Muscle layer of colon (tissue), 2 donors: ENCODE data around the gene RBM28.

ENCODE experiments used
- H3K27ac ChIP-seq: one replicate; pipeline ENCODE4 v1.7.0; 2013; ENCODE audit warnings: low read depth, mild to moderate bottlenecking, low read length, moderate library complexity
- H3K27me3 ChIP-seq, 2 donors: one replicate each; pipeline ENCODE4 v1.7.0; 2013; ENCODE audit warnings: low read length in 2 of 2, mild to moderate bottlenecking in 2 of 2; ENCODE audit not compliant: insufficient read depth in 2 of 2, control insufficient read depth in 1 of 2
- H3K36me3 ChIP-seq: one replicate; pipeline ENCODE4 v1.7.0; 2013; ENCODE audit warnings: mild to moderate bottlenecking, low read length; ENCODE audit not compliant: insufficient read depth
- H3K4me1 ChIP-seq: one replicate; pipeline ENCODE4 v1.7.0; 2013; ENCODE audit warnings: mild to moderate bottlenecking, low read length; ENCODE audit not compliant: insufficient read depth
- H3K4me3 ChIP-seq, 2 donors: one replicate each; pipeline ENCODE4 v1.7.0; 2013; ENCODE audit warnings: low read length in 2 of 2, low read depth in 1 of 2, mild to moderate bottlenecking in 1 of 2, moderate library complexity in 1 of 2
- H3K9ac ChIP-seq: one replicate; pipeline ENCODE4 v1.7.0; 2013; ENCODE audit warnings: low read length
- H3K9me3 ChIP-seq: one replicate; pipeline ENCODE4 v1.7.0; 2013; ENCODE audit warnings: mild to moderate bottlenecking, low read length
- donor health status: abdominal sarcoma.
- donor health status: Adenocarcinoma of cecum.

RBM28 gene

GRCh38 chr7:128366300-128366699 is 22.6 kb upstream of the RBM28 start:
- H3K27me3 ChIP-seq = peaks cover 0 to 6% of the 10 kb centered on the region in 2 donors
- H3K27ac ChIP-seq = no peak overlapping the region
- H3K4me1 ChIP-seq = peaks cover 5% of the 10 kb centered on the region
- H3K4me3 ChIP-seq = no peak overlapping the region
- H3K9me3 ChIP-seq = no peaks in the 10 kb centered on the region
- no peaks in the 10 kb centered on the region for H3K36me3 ChIP-seq
- no peak overlapping the region for H3K9ac ChIP-seq

- Histone ChIP-seq H3K36me3 (no peaks in the 10 kb centered on the region), H3K27me3 (peaks cover 0 to 6% of the 10 kb centered on the region in 2 donors), H3K4me1 (peaks cover 5% of the 10 kb centered on the region), H3K9me3 (no peaks in the 10 kb centered on the region), H3K9ac (no peak overlapping the region), H3K27ac (no peak overlapping the region), H3K4me3 (no peak overlapping the region)
Observed at GRCh38 chr7:128365432-128365831, 21.7 kb upstream of the RBM28 start.

GRCh38 chr7:128364166-128364870 is 20.6 kb upstream of the RBM28 start:
- peaks cover 0 to 6% of the 10 kb centered on the region in 2 donors for H3K27me3 ChIP-seq
- no peaks in the 10 kb centered on the region for H3K36me3 ChIP-seq
- no peak overlapping the region for H3K4me3 ChIP-seq
- no peaks in the 10 kb centered on the region for H3K9me3 ChIP-seq
- no peak overlapping the region for H3K9ac ChIP-seq
- H3K27ac ChIP-seq = no peak overlapping the region
- peaks cover 10% of the 10 kb centered on the region for H3K4me1 ChIP-seq

- H3K27me3 ChIP-seq = peaks cover 0 to 6% of the 10 kb centered on the region in 2 donors
- no peak overlapping the region for H3K4me3 ChIP-seq
- no peaks in the 10 kb centered on the region for H3K9me3 ChIP-seq
- H3K9ac ChIP-seq = no peak overlapping the region
- no peaks in the 10 kb centered on the region for H3K36me3 ChIP-seq
- H3K27ac ChIP-seq = no peak overlapping the region
- peaks cover 10% of the 10 kb centered on the region for H3K4me1 ChIP-seq
Observed at GRCh38 chr7:128363261-128363721, 19.6 kb upstream of the RBM28 start.

- peaks cover 0 to 6% of the 10 kb centered on the region in 2 donors for H3K27me3 ChIP-seq
- H3K36me3 ChIP-seq = no peaks in the 10 kb centered on the region
- H3K27ac ChIP-seq = no peak overlapping the region
- H3K4me3 ChIP-seq = no peak overlapping the region
- H3K4me1 ChIP-seq = peaks cover 10% of the 10 kb centered on the region
- H3K9ac ChIP-seq = no peak overlapping the region
- no peaks in the 10 kb centered on the region for H3K9me3 ChIP-seq
Observed at GRCh38 chr7:128362670-128363069, 19.0 kb upstream of the RBM28 start.

- Histone ChIP-seq H3K36me3 (no peaks in the 10 kb centered on the region), H3K27me3 (peaks cover 0 to 6% of the 10 kb centered on the region in 2 donors), H3K9me3 (no peaks in the 10 kb centered on the region), H3K4me3 (peak within 1 kb of the TSS; percentile 50 to 59), H3K9ac (no peak within 1 kb of the TSS), H3K4me1 (peaks cover 10% of the 10 kb centered on the region), H3K27ac (peak within 1 kb of the TSS; percentile 24)
Observed at GRCh38 chr7:128361411-128362379, 18.0 kb upstream of the RBM28 start, which contains the start of gene PRRT4. Gene PRRT4 (minus strand): TSS chr7:128361690.

- H3K9me3 ChIP-seq = no peaks in the 10 kb centered on the region
- no peaks in the 10 kb centered on the region for H3K36me3 ChIP-seq
- H3K9ac ChIP-seq = no peak overlapping the region
- H3K27ac ChIP-seq = no peak overlapping the region
- H3K4me1 ChIP-seq = peaks cover 10% of the 10 kb centered on the region
- H3K27me3 ChIP-seq = peaks cover 0 to 6% of the 10 kb centered on the region in 2 donors
- H3K4me3 ChIP-seq = no peak overlapping the region
Observed at GRCh38 chr7:128360359-128360678, 16.6 kb upstream of the RBM28 start.

- H3K4me3 ChIP-seq = no peak overlapping the region
- no peak overlapping the region for H3K27ac ChIP-seq
- H3K9me3 ChIP-seq = no peaks in the 10 kb centered on the region
- no peak overlapping the region for H3K9ac ChIP-seq
- peaks cover 10% of the 10 kb centered on the region for H3K4me1 ChIP-seq
- peaks cover 0 to 6% of the 10 kb centered on the region in 2 donors for H3K27me3 ChIP-seq
- no peaks in the 10 kb centered on the region for H3K36me3 ChIP-seq
Observed at GRCh38 chr7:128359939-128360338, 16.2 kb upstream of the RBM28 start.

- Histone ChIP-seq H3K36me3 (no peaks in the 10 kb centered on the region), H3K4me3 (no peak overlapping the region), H3K9me3 (no peaks in the 10 kb centered on the region), H3K27ac (no peak overlapping the region), H3K9ac (no peak overlapping the region), H3K27me3 (peaks cover 0 to 4% of the 10 kb centered on the region in 2 donors), H3K4me1 (peaks cover 10% of the 10 kb centered on the region)
Observed at GRCh38 chr7:128359336-128359735, 15.6 kb upstream of the RBM28 start.

- Histone ChIP-seq H3K27ac (no peak overlapping the region), H3K4me1 (peaks cover 10% of the 10 kb centered on the region), H3K9ac (no peak overlapping the region), H3K36me3 (no peaks in the 10 kb centered on the region), H3K27me3 (peaks cover 7% of the 10 kb centered on the region in 2 donors), H3K4me3 (no peak overlapping the region), H3K9me3 (no peaks in the 10 kb centered on the region)
Observed at GRCh38 chr7:128358233-128358632, 14.5 kb upstream of the RBM28 start.

GRCh38 chr7:128357217-128357613 is 13.5 kb upstream of the RBM28 start:
- H3K9ac ChIP-seq = no peak overlapping the region
- H3K4me3 ChIP-seq = no peak overlapping the region
- no peaks in the 10 kb centered on the region for H3K36me3 ChIP-seq
- peaks cover 10% of the 10 kb centered on the region for H3K4me1 ChIP-seq
- no peaks in the 10 kb centered on the region for H3K9me3 ChIP-seq
- H3K27ac ChIP-seq = no peak overlapping the region
- H3K27me3 ChIP-seq = peaks cover 9 to 17% of the 10 kb centered on the region in 2 donors
